GM13977 (cell line): Measurements from ENCODE around the gene STAT4.

Experiments used
- DNase-seq: peaks from one replicate; pipeline ENCODE4 v3.0.0; 2012; ENCODE audit warnings: low spot score
- in situ Hi-C: fragments of 300-500 bp; cut with MboI; formaldehyde crosslinking; loops from one replicate; pipeline ENCODE4 v1.12.0; 2022; ENCODE audit warnings: low sequenced_read_pairs, low pct_unique_long_range_greater_than_20kb, mixed read lengths, inconsistent platforms; ENCODE audit not compliant: unreplicated experiment
- TF ChIP-seq, protein P1 (sequence below): IDR thresholded peaks from 2 replicates; pipeline ENCODE4 v1.5.1; 2012; ENCODE audit warnings: mild to moderate bottlenecking, control low read depth; ENCODE audit not compliant: insufficient read depth; ENCODE audit errors: extremely low read depth, missing control alignments

STAT4 gene

DNA sequence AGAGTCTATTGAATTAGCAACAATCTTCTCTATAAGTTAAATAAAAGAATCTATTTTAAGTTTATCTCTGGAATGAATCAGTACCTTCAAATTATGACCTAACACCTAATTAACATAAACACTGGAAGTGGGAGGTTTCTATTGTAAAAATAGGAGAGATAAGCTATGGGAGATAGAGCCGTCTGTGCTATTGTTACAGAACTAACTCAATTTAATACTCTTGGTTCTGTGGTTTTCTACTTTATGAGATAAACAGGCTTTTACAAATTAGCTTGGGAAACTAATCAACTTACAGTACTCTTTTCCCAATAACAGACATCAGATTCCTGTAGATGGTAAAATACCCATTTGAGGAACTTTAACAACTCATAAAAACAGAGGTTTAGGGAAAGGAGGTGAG lies 111.2 kb downstream of the STAT4 start:
- DNase-seq = no peak
- in situ Hi-C loops = no loop called here
- TF ChIP-seq, protein P1, sequence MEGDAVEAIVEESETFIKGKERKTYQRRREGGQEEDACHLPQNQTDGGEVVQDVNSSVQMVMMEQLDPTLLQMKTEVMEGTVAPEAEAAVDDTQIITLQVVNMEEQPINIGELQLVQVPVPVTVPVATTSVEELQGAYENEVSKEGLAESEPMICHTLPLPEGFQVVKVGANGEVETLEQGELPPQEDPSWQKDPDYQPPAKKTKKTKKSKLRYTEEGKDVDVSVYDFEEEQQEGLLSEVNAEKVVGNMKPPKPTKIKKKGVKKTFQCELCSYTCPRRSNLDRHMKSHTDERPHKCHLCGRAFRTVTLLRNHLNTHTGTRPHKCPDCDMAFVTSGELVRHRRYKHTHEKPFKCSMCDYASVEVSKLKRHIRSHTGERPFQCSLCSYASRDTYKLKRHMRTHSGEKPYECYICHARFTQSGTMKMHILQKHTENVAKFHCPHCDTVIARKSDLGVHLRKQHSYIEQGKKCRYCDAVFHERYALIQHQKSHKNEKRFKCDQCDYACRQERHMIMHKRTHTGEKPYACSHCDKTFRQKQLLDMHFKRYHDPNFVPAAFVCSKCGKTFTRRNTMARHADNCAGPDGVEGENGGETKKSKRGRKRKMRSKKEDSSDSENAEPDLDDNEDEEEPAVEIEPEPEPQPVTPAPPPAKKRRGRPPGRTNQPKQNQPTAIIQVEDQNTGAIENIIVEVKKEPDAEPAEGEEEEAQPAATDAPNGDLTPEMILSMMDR = no peak

DNA sequence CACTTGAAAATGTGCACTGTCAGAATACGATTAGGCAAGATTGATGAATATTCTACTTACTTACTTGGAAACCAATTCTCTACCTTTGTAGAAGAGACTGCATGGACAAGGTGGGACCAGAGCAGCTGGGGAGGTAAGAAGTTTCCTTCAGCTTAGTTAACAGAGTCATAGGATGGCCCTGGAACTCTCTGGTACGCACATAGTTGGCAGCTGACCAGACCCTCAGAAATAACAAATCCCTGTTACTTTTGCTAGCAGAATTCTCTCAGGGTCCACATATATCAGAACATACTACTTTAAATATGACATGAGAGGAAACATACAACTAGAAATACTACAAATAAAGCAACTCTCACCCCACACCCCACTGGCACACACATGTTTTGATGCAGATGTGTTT lies 112.1 kb downstream of the STAT4 start:
- DNase-seq = no peak
- TF ChIP-seq, protein P1 = no peak
- in situ Hi-C loops = no loop called here

DNA sequence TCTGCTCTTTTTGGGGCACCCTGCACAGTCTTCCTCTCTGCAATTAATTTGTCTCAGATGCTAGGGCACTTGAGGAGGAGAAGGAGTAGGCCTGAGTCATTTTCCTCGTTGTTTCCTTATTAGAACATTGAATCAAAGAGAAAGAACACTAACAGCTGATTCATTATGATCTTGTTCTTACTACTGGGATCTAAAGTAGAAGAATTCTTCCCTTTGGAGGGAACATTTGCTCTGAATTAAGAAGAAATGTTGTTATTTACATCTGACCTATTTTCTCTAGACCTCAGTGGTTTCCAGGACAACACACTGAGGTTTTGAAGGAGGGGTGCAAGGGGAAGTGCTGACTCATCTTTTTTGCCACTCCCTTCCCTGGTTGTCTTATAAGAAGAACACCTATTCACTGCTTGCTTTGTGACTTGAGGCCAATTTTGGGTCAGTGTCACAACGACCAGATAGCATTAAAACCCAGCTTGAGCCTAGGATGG lies 112.5 kb downstream of the STAT4 start:
- TF ChIP-seq, protein P1 = no peak
- no peak for DNase-seq
- in situ Hi-C loops = no loop called here

DNA sequence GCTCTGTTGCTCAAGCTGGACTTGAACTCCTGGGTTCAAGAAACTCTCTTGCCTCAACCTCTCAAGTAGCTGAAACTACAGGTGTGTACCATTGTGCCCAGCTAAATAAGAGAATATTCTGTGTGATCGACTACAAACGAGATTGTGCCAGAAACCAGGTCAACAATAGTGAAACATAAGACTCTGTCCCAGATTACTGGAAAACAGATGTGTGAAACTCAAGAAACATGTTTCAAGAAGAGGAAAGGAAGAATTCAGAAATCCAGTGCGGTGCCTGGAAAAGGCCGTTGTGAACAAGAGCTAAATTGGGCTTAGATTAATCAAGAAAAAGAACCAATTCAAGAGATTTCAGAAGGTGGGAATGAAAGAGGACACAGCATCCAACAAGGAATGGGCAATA lies 113.4 kb downstream of the STAT4 start:
- no peak for DNase-seq
- in situ Hi-C loops = no loop called here
- TF ChIP-seq, protein P1 = no peak

DNA sequence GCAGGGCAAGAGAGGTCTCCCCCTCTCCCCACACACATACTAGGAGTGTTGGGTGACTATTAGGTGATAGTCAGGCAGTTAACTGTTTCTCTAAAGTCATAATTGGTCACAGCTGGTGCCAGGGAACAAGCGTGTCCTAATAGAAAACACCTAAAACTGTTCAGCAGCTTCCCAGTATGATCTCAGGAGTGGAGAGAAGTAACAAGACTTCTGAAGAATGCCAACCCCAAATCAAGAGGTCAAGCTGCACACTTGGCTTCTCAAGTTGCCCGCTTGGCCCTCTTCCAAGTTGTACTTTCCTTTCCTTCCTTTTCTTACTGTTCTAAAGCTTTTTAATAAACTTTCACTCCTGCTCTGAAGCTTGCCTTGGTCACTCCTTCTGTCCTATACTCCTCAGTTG lies 114.4 kb downstream of the STAT4 start:
- TF ChIP-seq, protein P1 = no peak
- in situ Hi-C loops = no loop called here
- no peak for DNase-seq

DNA sequence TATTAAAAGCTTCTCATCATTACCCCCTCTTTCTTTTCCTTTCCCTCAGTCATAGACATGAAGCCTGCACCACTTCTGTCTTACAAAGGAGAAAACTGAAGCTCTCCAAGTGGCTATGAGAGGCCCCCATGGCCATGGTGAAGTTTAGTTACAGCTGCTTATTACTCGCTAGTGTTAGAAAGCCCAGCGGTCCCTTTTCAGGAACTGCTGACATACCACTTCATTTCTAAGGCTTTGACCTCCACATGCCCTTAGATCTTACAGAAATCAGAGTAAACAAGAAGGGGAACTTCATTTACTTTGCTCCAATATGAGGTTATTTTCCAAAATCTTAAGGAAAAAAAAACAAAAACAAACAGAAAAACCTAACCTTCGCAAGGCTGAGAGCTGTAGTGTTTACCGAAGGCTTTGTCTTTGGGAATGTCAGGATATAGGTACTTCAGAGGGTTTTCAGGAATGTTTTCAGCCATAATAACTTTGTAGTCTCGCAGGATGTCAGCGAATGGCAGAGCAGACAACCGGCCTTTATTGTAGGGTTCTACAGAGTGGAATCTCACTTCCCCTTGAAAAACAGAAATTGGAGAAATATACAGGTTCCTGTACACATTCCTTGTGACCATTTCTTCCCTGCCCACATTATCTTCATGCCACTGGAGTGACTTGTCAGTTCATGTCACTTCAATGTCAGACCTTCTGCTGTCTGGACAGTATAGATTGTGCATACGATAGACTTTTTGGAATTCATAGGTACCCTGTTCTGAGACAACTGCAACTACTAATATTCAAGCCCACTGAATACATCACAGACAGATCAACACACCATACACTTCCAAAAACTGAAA lies 118.0 kb downstream of the STAT4 start:
- in situ Hi-C loops = no loop called here
- TF ChIP-seq, protein P1 = no peak
- no peak for DNase-seq
